ENCODE data around the gene TBXA2R.

Gene TBXA2R

GRCh38 chr19:3645726-3646125 is 39.1 kb upstream of the TBXA2R start:
- Mint-ChIP-seq H3K9me3 (no peaks in the 10 kb centered on the region), H3K4me3 (no peak overlapping the region), H3K27me3 (ENCODE audit: low read depth) (no peaks in the 10 kb centered on the region), H3K4me1 (no peaks in the 10 kb centered on the region), H3K27ac (no peak overlapping the region), H3K36me3 (ENCODE audit: low read depth) (peaks cover 4% of the 10 kb centered on the region)
- TF ChIP-seq CTCF (IDR thresholded peaks at IDR 0.05; ENCODE audit: unreplicated experiment in 3 of 3) = no peak

- Mint-ChIP-seq H3K27ac (no peak overlapping the region), H3K27me3 (ENCODE audit: low read depth) (no peaks in the 10 kb centered on the region), H3K4me1 (no peaks in the 10 kb centered on the region), H3K9me3 (no peaks in the 10 kb centered on the region), H3K4me3 (no peak overlapping the region), H3K36me3 (ENCODE audit: low read depth) (peaks cover 4% of the 10 kb centered on the region)
- no peak for TF ChIP-seq CTCF (IDR thresholded peaks at IDR 0.05; ENCODE audit: unreplicated experiment in 3 of 3)
Measured at GRCh38 chr19:3645067-3645396, 38.4 kb upstream of the TBXA2R start.

- TF ChIP-seq CTCF (IDR thresholded peaks at IDR 0.05; ENCODE audit: unreplicated experiment in 3 of 3) = no peak
- no peaks in the 10 kb centered on the region for H3K4me1 Mint-ChIP-seq
Measured at GRCh38 chr19:3644351-3645066, 37.8 kb upstream of the TBXA2R start.

GRCh38 chr19:3643674-3644313 is 37.1 kb upstream of the TBXA2R start:
- Mint-ChIP-seq H3K9me3 (no peaks in the 10 kb centered on the region), H3K4me1 (no peaks in the 10 kb centered on the region), H3K27ac (no peak overlapping the region), H3K27me3 (ENCODE audit: low read depth) (no peaks in the 10 kb centered on the region), H3K4me3 (no peak overlapping the region), H3K36me3 (ENCODE audit: low read depth) (peaks cover 8% of the 10 kb centered on the region)
- TF ChIP-seq CTCF (IDR thresholded peaks at IDR 0.05; ENCODE audit: unreplicated experiment in 3 of 3) = no peak

More at GRCh38 chr19:3644351-3645066, 37.8 kb upstream of the TBXA2R start:
- Mint-ChIP-seq H3K4me3 (no peak overlapping the region), H3K27me3 (ENCODE audit: low read depth) (no peaks in the 10 kb centered on the region), H3K27ac (no peak overlapping the region), H3K36me3 (ENCODE audit: low read depth) (peaks cover 8% of the 10 kb centered on the region), H3K9me3 (no peaks in the 10 kb centered on the region)

GRCh38 chr19:3642987-3643673 is 36.5 kb upstream of the TBXA2R start:
- Mint-ChIP-seq H3K4me3 (no peak overlapping the region), H3K9me3 (no peaks in the 10 kb centered on the region), H3K4me1 (no peaks in the 10 kb centered on the region), H3K27me3 (ENCODE audit: low read depth) (no peaks in the 10 kb centered on the region), H3K36me3 (ENCODE audit: low read depth) (peaks cover 12% of the 10 kb centered on the region), H3K27ac (no peak overlapping the region)
- TF ChIP-seq CTCF (IDR thresholded peaks at IDR 0.05; ENCODE audit: unreplicated experiment in 3 of 3) = no peak

All from nephron (organoid).